WTC11 (cell line): ENCODE data around the gene KCNK5. TPM values are rescaled to one million over a fixed set of nuclear protein-coding genes. Genes with fewer than 3 reads are reported as not detected.

Experiments used
- ATAC-seq: fragments of 200-7000 bp; cut with Tn5 transposase; 2 replicates; pipeline ENCODE4 v1.10.0; 2021; ENCODE audit warnings: mild to moderate bottlenecking, moderate library complexity
- CTCF ChIA-PET: fragments of 300-600 bp; sonication (Branson Sonifier 250); formaldehyde crosslinking; loops from one replicate; lab custom pipeline; 2021; ENCODE audit warnings: antibody characterized with exemption; lab: Charles Lee
- POLR2A ChIA-PET: fragments of 350-600 bp; sonication (Branson Sonifier 250); formaldehyde crosslinking; loops from one replicate; lab custom pipeline; 2021; ENCODE audit warnings: antibody characterized with exemption; lab: Charles Lee
- DNase-seq: peaks from one replicate; pipeline ENCODE4 v3.0.0; 2021; ENCODE audit warnings: low spot score
- H3K27ac Mint-ChIP-seq: 2 replicates; pipeline ENCODE4 v1.8.0; 2021; ENCODE audit warnings: mixed read lengths
- H3K27me3 Mint-ChIP-seq: 2 replicates; pipeline ENCODE4 v1.8.0; 2021; ENCODE audit warnings: low read depth, mild to moderate bottlenecking, moderate library complexity, mixed read lengths
- H3K36me3 Mint-ChIP-seq: 2 replicates; pipeline ENCODE4 v1.8.0; 2021; ENCODE audit warnings: mixed read lengths
- H3K4me1 Mint-ChIP-seq: 2 replicates; pipeline ENCODE4 v1.8.0; 2022; ENCODE audit warnings: mixed read lengths
- H3K4me3 Mint-ChIP-seq: 2 replicates; pipeline ENCODE4 v1.8.0; 2021; ENCODE audit warnings: mild to moderate bottlenecking, moderate library complexity, mixed read lengths
- H3K9me3 Mint-ChIP-seq: 2 replicates; pipeline ENCODE4 v1.8.0; 2021; ENCODE audit warnings: mixed read lengths
- ATF3 ChIP-seq: sonication (generic); formaldehyde crosslinking; conservative IDR thresholded peaks from 2 replicates; pipeline ENCODE4 v1.8.1; 2022; ENCODE audit warnings: mild to moderate bottlenecking, missing genetic modification reagents
- ATF6 ChIP-seq: sonication (generic); formaldehyde crosslinking; IDR thresholded peaks from 2 replicates; pipeline ENCODE4 v1.8.1; 2023; ENCODE audit warnings: mild to moderate bottlenecking, missing genetic modification reagents
- CREB1 ChIP-seq: sonication (generic); formaldehyde crosslinking; IDR thresholded peaks from 2 replicates; pipeline ENCODE4 v1.8.0; 2023; ENCODE audit warnings: mild to moderate bottlenecking, missing genetic modification reagents
- E2F1 ChIP-seq: sonication (generic); formaldehyde crosslinking; IDR thresholded peaks from 2 replicates; pipeline ENCODE4 v1.8.0; 2022; ENCODE audit warnings: mild to moderate bottlenecking, missing genetic modification reagents
- E2F4 ChIP-seq: sonication (generic); formaldehyde crosslinking; IDR thresholded peaks from 2 replicates; pipeline ENCODE4 v1.8.1; 2022; ENCODE audit warnings: low read depth, mild to moderate bottlenecking, moderate library complexity, missing genetic modification reagents, borderline replicate concordance
- FOXJ3 ChIP-seq: sonication (generic); formaldehyde crosslinking; IDR thresholded peaks from 2 replicates; pipeline ENCODE4 v1.9.0; 2021; ENCODE audit warnings: missing genetic modification reagents, mild to moderate bottlenecking, borderline replicate concordance
- GABPB1 ChIP-seq: sonication (generic); formaldehyde crosslinking; IDR thresholded peaks from 2 replicates; pipeline ENCODE4 v1.8.1; 2023; ENCODE audit warnings: mild to moderate bottlenecking, missing genetic modification reagents
- GRHL2 ChIP-seq: fragments of 250-450 bp; sonication (Bioruptor Pico); IDR thresholded peaks from 2 replicates; pipeline ENCODE4 v1.8.0; 2022; ENCODE audit warnings: mild to moderate bottlenecking, moderate library complexity; ENCODE audit not compliant: insufficient replicate concordance, severe bottlenecking
- MYBL2 ChIP-seq: sonication (generic); formaldehyde crosslinking; IDR thresholded peaks from 2 replicates; pipeline ENCODE4 v1.8.1; 2023; ENCODE audit warnings: mild to moderate bottlenecking, moderate library complexity, missing genetic modification reagents
- RORB ChIP-seq: fragments of 250-450 bp; sonication (Bioruptor Pico); IDR thresholded peaks from 2 replicates; pipeline ENCODE4 v1.9.0; 2021; ENCODE audit warnings: mild to moderate bottlenecking
- ZNF121 ChIP-seq: sonication (generic); formaldehyde crosslinking; IDR thresholded peaks from 2 replicates; pipeline ENCODE4 v1.8.0; 2023; ENCODE audit warnings: missing genetic modification reagents
- ZNF263 ChIP-seq: sonication (generic); formaldehyde crosslinking; IDR thresholded peaks from 2 replicates; pipeline ENCODE4 v1.8.1; 2022; ENCODE audit warnings: low read depth, mild to moderate bottlenecking, moderate library complexity, missing genetic modification reagents
- ZNF425 ChIP-seq: fragments of 250-450 bp; sonication (Bioruptor Pico); conservative IDR thresholded peaks from 2 replicates; pipeline ENCODE4 v1.9.0; 2021; ENCODE audit warnings: mild to moderate bottlenecking
- total RNA-seq: library from RNA; stranded (reverse); gene quantifications from 3 replicates; pipeline ENCODE4 v1.2.3, GENCODE V29; 2021
- TF ChIP-seq, protein P1 (sequence below): sonication (generic); formaldehyde crosslinking; IDR thresholded peaks from 2 replicates; pipeline ENCODE4 v1.8.1; 2022; ENCODE audit warnings: mild to moderate bottlenecking, moderate library complexity, missing genetic modification reagents
- TF ChIP-seq, protein P2 (sequence below): sonication (generic); formaldehyde crosslinking; IDR thresholded peaks from 2 replicates; pipeline ENCODE4 v1.8.1; 2023; ENCODE audit warnings: mild to moderate bottlenecking, missing genetic modification reagents, moderate library complexity
- TF ChIP-seq, protein P3 (sequence below): sonication (generic); formaldehyde crosslinking; IDR thresholded peaks from 2 replicates; pipeline ENCODE4 v1.8.1; 2022; ENCODE audit warnings: missing genetic modification reagents, borderline replicate concordance
- TF ChIP-seq, protein P4 (sequence below): fragments of 250-450 bp; sonication (Bioruptor Pico); IDR thresholded peaks from 2 replicates; pipeline ENCODE4 v1.9.0; 2021; ENCODE audit warnings: mild to moderate bottlenecking

Gene KCNK5
- total RNA-seq, 1 experiment from 2014 or later: 41.8 TPM

DNA sequence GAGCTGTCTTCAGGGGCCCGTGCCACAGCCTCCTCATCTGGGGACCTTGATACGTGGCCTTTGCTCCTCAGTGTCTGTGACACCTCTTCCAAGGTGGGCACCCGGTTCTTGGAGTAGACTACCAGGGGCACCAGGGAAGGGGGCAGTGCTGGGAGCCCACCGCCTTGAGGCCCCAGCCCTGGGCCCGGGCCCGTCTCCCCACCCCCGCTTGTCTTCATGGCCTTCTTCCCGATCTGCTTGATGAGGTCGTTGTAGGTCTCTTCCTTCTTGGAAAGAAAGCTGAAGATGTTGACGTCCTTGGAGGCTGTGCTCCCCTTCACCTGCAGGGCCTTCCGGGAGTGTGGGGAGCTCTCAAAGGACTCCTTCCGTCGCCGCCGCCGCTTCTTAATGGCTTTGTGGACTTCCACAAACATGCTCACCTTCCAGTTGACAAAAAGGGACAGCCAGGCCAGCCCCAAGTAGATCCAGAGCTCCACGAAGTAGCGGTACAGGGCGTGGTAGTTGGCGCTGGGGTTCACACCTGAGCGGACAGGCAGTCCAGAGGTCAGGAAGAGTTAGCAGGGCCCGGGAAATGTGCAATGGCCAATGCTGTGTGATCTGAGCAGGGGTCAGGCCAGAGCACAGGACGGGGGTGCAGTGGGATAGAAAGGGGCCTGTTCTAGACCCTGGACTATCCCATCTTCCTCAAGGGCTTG lies 37.9 kb downstream of the KCNK5 start (continued):
- TF ChIP-seq, protein P1, sequence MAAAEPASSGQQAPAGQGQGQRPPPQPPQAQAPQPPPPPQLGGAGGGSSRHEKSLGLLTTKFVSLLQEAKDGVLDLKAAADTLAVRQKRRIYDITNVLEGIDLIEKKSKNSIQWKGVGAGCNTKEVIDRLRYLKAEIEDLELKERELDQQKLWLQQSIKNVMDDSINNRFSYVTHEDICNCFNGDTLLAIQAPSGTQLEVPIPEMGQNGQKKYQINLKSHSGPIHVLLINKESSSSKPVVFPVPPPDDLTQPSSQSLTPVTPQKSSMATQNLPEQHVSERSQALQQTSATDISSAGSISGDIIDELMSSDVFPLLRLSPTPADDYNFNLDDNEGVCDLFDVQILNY: no peak
- TF ChIP-seq GABPB1 (CRISPR knock-in tag) (no peak), ATF6 (CRISPR knock-in tag) (no peak), E2F4 (CRISPR knock-in tag) (no peak), E2F1 (CRISPR knock-in tag) (no peak), CREB1 (CRISPR knock-in tag) (no peak)
- TF ChIP-seq, protein P2, sequence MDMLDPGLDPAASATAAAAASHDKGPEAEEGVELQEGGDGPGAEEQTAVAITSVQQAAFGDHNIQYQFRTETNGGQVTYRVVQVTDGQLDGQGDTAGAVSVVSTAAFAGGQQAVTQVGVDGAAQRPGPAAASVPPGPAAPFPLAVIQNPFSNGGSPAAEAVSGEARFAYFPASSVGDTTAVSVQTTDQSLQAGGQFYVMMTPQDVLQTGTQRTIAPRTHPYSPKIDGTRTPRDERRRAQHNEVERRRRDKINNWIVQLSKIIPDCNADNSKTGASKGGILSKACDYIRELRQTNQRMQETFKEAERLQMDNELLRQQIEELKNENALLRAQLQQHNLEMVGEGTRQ (CRISPR knock-in tag): no peak

- no peak overlapping the region for H3K4me3 Mint-ChIP-seq
- peaks cover 75% of the 10 kb centered on the region for H3K36me3 Mint-ChIP-seq
- TF ChIP-seq GABPB1 (CRISPR knock-in tag) (no peak), ATF3 (CRISPR knock-in tag) (no peak), ZNF425 (CRISPR knock-in tag) (no peak), E2F4 (CRISPR knock-in tag) (no peak), FOXJ3 (CRISPR knock-in tag) (no peak), ZNF263 (CRISPR knock-in tag) (no peak), GRHL2 (CRISPR knock-in tag) (no peak), MYBL2 (no peak), RORB (no peak), ZNF121 (CRISPR knock-in tag) (no peak)
- TF ChIP-seq, protein P3, sequence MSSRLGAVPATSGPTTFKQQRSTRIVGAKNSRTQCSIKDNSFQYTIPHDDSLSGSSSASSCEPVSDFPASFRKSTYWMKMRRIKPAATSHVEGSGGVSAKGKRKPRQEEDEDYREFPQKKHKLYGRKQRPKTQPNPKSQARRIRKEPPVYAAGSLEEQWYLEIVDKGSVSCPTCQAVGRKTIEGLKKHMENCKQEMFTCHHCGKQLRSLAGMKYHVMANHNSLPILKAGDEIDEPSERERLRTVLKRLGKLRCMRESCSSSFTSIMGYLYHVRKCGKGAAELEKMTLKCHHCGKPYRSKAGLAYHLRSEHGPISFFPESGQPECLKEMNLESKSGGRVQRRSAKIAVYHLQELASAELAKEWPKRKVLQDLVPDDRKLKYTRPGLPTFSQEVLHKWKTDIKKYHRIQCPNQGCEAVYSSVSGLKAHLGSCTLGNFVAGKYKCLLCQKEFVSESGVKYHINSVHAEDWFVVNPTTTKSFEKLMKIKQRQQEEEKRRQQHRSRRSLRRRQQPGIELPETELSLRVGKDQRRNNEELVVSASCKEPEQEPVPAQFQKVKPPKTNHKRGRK (CRISPR knock-in tag): no peak
- TF ChIP-seq, protein P4, sequence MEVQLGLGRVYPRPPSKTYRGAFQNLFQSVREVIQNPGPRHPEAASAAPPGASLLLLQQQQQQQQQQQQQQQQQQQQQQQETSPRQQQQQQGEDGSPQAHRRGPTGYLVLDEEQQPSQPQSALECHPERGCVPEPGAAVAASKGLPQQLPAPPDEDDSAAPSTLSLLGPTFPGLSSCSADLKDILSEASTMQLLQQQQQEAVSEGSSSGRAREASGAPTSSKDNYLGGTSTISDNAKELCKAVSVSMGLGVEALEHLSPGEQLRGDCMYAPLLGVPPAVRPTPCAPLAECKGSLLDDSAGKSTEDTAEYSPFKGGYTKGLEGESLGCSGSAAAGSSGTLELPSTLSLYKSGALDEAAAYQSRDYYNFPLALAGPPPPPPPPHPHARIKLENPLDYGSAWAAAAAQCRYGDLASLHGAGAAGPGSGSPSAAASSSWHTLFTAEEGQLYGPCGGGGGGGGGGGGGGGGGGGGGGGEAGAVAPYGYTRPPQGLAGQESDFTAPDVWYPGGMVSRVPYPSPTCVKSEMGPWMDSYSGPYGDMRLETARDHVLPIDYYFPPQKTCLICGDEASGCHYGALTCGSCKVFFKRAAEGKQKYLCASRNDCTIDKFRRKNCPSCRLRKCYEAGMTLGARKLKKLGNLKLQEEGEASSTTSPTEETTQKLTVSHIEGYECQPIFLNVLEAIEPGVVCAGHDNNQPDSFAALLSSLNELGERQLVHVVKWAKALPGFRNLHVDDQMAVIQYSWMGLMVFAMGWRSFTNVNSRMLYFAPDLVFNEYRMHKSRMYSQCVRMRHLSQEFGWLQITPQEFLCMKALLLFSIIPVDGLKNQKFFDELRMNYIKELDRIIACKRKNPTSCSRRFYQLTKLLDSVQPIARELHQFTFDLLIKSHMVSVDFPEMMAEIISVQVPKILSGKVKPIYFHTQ: no peak
Measured at GRCh38 chr6:39190545-39191235, 38.6 kb downstream of the KCNK5 start.

More at GRCh38 chr6:39190545-39191235, 38.6 kb downstream of the KCNK5 start:
- ChIA-PET POLR2A (interaction anchor here (0.6 to 1.0 kb wide), 3 partner anchors 16 to 113 kb away, joined by 3 to 4 read pairs (median 3); no protein-coding TSS in a partner anchor), CTCF (interaction anchor here (0.6 to 8.8 kb wide), 41 partner anchors 9 to 1057 kb away, joined by 3 to 204 read pairs (median 6); partner anchors contain the start of genes KCNK5 and SAYSD1)
- DNase-seq (no peak), ATAC-seq (no peak; the same call in 1 of the 2 replicates)
- Mint-ChIP-seq H3K4me1 (peaks cover 10% of the 10 kb centered on the region), H3K27me3 (no peaks in the 10 kb centered on the region; the same call in 1 of the 2 replicates), H3K27ac (0 out of 2 replicates have a peak overlapping the region, but pooled peaks have one; percentile 19), H3K9me3 (no peaks in the 10 kb centered on the region)
